HG03175 (cell line): Measurements from ENCODE around the gene PHACTR3.

Experiments
- ATAC-seq: cut with Tn5 transposase; IDR thresholded peaks from one replicate; pipeline ENCODE4 v1.9.1; 2021; ENCODE audit warnings: mild to moderate bottlenecking, moderate library complexity; ENCODE audit not compliant: unreplicated experiment

PHACTR3 gene

DNA sequence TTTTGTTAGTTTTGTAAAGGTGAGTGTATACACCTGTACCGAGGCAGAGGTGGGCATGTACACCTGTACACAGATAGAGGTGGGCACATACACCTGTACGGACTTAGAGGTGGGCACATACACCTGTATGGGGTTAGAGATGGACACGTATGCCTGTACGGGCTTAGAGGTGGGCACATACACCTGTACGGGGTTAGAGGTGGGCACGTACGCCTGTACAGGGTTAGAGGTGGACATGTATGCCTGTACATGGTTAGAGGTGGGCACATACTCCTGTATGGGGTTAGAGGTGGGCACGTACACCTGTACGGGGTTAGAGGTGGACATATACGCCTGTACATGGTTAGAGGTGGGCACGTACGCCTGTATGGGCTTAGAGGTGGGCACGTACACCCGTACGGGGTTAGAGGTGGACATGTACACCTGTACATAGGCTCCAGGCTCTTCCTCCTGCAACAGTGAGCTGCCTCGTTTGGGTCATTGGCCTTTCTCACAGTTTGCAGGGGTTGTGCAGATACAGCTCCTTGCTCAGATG lies 63.7 kb downstream of the PHACTR3 start:
- no peak for ATAC-seq

DNA sequence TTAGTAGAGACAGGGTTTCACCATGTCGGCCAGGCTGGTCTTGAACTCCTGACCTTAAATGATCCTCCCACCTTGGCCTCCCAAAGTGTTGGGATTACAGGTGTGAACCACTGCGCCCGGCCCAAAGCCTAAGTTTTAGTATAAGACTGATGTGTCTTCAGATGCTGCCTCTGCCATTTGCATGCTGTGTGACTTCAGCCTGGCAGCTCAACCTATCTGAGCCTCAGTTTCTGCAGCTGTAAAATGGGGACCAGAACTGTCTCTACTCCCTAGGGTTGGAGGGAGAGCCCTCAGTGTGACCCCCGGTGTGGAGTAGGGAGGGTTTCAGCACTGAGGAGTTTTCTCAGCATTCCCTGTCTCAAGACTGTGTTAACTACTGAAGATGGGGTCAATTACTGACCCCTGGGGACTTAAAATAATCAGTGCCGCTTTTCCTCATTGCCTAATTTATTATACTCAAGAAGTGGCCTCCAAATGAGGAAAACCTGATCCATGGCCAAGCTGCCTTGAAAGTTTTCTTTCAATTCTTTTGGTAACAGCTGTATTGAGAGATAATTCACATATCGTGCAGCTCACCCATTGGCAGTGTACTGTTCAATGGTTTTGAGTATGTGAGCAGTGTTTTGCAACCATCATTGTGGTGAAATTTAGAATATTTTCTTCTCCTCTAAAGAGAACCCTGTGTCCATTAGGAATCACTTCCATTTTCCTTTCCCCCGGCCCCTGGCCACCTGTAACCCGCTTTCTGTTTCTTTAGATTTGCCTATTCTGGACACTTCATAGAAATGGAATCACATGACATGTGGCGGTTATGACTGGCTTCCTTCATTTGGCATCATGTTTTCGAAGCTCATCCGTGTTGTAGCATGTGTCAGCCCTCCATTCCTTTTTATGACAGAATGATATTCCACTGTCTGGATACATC lies 64.8 kb downstream of the PHACTR3 start:
- ATAC-seq: no peak

DNA sequence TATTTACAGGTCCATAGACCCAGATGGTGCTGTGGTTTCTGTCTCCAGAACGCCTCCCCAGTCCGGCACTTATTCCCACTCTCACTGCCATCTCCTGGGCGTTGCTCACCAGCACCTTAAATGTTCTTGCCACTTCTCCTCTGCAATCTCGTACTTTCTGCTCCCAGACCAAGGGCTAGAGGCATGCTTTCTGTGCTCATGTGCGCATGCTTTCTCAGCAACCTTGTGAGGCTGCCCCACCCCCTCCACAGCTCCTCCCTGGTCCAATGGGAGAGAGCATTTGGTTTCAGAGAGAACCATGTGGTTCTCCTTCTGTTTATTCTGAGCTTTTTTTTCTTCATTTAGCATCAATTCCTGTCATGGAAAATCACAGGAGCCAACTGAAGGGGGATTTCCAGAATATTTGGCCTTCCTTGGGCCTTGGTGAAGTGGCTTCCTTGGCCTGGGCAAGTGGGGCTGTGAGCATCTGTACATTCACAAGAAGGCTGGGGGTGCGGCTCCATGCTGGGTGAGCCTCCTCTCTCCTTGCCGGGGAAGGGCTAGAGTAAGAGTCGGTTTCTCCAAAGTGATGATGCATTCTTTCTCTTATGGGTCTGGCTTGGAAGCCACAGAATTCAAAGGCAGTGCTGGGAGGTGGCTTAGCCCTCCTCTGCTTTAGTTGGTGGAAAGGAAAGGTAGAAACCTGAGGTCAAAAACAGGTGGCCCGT lies 66.6 kb downstream of the PHACTR3 start:
- no peak for ATAC-seq

DNA sequence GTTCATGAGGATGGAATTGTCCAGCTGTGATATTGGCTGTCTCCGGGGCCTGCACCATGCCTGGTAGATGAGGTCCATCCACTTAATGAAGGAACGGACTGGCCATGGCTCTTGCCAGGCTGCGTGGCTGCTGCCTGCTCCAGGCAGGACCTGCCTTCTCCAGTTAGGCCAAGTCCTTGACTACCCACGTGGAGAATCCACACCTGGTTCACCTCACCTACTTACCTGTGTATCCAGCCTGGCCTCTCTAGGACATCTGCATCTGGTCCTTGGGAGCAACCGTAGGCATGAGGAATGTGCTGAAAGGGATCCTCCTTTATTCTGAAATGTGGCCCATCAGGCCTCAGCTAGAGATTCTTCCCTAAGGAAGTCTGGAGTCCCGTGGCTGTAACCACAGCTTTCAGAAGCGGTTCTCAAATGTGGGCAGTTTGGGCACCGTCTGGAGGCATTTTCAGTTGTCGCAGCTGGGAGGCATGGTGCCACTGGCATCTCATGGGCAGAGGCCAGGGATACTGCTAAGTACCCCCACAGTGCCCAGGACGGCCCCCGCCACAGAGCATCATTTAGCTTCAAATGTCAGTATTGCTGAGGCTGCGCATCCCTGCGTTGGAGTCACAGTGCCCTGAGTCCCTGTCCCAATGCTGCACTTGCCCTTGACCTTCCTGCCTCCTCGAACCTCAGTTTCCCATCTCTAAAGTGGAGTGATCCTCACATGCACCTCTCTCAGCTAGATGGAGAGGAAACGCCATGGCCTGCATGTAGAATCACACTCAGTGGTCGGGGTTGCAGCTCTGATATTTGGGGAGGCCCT lies 67.5 kb downstream of the PHACTR3 start:
- no peak for ATAC-seq

DNA sequence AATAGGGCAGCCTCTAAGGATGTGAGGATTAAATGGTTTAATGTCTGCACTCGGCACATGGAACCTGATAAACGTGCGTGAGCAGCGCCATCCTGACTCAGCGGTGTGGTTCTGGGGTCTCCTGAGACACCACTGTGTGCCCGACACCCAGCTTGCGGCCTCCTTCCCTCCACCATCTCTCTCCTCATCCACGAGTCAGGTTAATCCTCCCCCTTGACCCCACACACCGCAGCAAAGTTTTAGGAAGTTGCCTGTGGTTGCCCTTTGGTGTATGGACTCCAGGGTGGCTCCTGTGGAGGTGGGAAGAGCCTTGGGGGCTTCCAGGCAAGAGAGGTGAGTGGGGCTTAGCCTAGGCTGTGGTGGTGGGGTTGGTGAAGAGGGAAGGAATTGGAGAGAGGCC lies 68.2 kb downstream of the PHACTR3 start:
- ATAC-seq: no peak

DNA sequence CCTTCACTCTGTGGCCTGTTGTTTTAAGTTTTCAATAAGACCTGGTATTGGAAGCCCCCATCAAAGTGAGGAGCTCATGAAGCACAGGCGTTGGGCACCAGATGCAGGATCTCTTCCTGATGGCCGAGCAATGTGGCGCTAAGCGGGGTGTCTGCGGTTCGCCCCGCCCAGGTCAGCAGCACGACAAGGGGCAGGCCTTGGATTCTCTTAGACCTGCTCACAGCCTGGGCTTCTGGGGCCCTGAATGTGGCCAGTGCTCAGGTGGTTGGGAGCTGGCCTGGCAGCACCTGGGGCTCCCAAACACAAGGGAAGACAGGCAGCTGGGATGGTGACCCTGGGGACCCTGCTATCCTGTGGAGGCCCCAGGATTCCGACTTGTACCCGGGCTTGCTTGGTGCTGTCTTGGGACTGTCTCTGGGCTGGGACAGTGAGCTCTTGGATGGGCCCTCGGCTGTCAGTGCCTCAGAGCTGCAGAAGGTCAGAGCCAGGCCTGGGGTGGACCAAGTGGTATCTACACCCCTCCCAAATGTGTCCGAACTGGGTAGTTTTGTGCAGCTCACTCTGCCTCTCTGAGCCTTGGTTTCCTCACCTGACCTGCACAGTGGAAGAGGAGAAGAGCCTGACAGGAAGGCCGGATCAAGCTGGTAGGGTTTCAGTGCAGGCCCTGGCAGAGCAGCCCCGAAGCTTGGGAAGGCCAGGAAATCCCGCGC lies 69.1 kb downstream of the PHACTR3 start:
- ATAC-seq: no peak

DNA sequence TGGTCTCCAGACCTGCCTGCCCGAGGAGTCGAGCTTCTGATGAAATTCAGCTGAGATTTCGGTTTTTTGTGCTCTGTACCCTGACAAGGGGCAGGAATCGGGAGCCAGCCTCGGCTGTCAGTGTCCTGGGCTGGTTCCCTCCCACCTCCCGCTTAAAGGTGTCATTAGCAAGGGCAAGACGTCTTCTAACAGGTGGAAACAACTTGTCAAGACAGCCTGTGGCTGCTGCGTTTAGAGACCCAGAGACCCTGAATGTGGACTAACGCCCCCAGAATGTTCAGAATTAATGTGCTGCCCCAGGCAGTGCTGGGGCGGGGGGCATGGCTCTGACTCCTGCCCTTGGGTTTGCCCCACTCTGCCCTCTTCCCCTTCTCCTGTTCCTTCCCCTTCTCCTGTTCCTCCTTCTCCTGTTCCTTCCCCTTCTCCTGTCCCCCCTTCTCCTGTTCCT lies 69.7 kb downstream of the PHACTR3 start:
- ATAC-seq: no peak

DNA sequence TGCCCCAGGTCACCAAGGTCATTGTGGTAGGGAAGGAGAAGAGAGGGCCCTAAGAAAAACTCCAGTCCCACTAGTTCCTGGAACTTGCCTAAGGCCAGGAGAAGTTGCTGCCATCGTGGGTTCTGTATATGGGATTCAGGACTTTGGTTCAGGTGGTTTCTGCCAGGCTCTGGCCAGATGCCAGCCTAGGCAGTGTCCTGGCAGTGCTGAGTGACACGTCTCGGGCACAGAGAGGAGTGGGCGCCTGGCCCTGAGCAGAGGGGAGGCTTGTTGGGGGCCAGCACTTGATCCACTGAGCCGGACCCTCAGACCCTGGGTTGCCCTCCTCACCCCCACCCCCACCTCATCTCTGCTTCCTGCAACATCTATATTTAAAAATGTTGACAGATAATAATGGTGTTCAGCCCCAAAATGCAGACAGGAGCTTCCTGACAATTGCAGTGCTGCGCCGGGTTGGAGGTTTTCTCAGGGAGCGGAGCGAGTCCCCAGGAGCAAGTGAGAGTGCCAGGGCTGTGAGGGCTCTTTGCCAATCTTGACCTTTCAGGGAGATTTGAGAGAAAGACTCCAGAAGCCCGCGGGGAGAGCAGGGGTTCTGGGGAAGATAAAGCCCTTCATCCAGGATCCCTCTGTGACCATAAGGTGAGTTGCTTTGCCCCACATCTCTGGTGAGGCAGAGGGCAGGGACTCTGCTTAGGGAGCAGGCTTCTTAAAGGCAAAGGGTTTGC lies 71.9 kb downstream of the PHACTR3 start:
- no peak for ATAC-seq

DNA sequence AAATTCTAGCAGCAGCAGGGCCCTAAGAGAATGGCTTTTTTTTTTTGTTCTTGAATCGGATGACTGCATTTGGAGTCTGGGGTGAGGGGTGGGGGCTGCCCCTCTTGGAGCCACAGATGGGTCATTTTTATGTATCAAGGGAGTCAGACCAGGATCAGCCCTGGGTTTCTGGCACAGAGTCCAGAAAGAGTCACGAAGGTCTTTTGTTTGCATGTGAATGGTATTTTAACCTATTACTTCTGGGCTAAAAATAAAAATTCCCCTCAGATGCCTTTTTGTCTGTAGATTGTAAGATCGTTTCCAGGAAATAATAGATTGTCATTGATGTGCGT lies 72.5 kb downstream of the PHACTR3 start:
- no peak for ATAC-seq

DNA sequence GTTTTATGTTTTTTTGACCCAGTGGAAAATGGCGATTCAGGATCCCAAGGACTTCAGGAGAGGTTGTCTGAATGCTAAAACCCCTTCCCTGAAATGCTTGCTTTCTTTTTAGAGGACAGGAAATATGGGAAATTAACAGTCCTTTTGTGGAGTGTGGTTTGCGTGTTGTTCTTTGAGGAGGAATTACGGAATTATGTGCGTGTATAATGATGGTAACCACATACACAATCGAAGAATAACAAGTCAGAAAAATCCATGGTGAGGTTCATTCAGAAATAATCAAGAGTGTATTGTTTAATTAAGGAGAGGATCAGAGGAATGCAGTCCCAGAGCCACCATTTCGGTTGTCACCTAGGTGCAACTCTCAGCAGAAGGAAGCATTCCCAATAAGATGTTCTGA lies 73.2 kb downstream of the PHACTR3 start:
- no peak for ATAC-seq

DNA sequence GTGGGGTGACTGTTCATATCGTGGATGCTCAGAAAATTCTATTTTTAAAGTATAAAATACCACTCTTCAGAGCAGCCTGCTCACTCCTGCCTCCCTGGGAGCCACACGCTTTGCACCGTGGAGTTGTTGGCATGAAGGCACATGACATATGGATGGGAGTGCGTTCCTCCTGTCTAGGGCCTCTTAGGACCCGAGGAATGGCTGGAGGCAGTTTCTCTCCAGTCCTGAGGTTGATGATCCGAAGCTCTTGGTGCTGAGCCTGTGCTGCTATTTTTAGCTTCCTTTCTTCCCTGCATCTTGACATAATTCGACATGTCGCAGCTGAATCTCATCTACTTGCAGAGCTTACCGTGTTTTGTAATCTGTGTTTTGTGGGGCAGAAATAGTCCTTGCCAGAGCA lies 73.9 kb downstream of the PHACTR3 start:
- ATAC-seq: no peak

DNA sequence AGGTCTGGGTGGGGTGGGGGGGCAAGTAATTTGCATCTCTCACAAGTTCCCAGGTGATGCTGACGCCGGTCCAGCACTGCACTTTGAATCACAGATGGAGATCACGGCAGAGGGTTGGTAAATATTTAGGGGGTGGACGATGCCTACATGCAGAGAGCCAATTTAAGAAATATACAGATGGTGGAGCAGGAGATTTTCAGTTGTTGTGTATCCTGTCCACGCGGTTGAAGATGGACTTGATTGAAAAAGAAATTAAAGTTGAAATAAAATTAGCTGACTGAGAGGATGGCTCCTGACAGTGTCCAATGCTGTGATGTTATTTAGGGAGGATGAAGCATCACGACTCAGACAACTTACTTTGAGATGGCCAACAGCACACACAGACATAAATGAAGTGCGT lies 74.6 kb downstream of the PHACTR3 start:
- no peak for ATAC-seq

DNA sequence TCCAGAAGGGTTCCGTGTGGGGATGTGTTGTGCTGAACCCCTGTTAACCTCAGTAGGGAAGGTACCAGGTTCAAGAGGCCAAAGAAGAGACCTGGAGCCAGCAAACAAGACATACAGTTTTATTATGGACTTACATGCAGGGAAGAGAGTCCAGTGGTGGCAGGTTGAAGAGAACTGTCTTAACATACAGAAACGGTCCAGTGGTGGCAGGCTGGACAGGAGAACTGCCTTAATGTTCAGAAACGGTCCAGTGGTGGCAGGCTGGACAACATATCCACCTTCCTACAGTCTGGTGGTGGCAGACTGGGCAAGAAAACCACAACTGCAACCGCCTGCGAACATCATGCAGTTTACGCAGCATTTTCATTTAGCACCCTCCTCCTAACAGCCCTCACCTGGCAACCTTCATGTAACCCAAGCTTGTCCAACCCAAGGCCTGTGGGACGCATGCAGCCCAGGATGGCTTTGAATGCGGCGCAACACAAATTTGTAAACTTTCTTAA lies 75.9 kb downstream of the PHACTR3 start:
- no peak for ATAC-seq

DNA sequence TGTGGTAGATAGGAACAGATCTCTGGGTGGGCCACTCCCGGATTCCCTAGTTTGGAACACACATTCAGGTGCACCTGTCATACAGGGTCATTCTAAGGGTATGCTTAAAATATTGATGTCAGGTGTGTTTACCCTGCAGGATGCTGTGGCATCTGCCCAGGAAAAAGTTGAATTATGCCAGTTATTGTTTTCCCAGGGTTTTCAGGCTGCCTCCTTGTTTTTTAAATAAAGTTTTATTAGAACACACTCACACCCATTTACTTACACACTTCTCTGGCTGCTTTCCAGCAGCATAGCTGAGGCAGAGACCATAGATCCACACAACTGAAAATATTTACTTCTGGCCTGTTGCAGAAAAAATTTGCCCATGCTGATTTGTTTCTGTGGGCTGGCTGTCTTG lies 76.5 kb downstream of the PHACTR3 start:
- ATAC-seq: no peak

DNA sequence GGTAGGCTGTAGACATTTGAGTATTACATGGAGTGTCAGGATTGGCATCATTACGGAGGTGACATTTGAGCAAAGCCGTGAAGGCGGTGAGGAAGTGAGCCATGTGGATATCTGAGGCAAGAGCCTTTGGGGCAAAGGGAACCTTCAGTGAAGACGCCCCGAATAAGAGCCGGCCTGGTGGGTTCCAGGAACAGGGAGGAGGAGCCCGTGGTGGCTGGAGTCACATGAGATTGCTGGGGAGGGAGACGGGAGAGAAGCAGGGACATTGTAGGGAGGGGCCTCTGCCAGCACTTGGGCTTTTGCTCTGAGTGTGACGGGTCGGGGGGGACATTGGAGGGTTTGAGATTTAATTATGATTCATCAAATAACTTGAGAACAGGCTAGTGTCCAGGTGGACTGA lies 78.3 kb downstream of the PHACTR3 start:
- no peak for ATAC-seq

DNA sequence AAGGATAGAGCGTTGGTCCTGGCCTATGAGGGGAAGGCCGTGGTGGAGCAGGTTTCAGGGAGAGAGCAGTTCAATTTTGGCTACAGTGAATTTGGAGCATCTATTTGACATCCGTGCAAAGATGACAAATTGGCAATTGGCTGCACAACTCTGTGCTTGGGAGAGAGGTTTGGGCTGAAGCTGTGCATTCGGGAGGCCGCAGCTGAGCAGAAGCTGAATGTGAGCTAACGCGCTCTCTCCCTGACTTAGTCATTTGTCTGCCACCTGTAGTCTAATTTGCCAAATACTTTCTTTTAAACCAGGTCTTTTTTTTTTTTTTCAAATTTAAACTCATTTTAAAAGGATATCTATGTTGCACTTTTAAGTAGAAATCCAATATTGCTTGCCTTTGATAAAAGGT lies 78.8 kb downstream of the PHACTR3 start:
- no peak for ATAC-seq

DNA sequence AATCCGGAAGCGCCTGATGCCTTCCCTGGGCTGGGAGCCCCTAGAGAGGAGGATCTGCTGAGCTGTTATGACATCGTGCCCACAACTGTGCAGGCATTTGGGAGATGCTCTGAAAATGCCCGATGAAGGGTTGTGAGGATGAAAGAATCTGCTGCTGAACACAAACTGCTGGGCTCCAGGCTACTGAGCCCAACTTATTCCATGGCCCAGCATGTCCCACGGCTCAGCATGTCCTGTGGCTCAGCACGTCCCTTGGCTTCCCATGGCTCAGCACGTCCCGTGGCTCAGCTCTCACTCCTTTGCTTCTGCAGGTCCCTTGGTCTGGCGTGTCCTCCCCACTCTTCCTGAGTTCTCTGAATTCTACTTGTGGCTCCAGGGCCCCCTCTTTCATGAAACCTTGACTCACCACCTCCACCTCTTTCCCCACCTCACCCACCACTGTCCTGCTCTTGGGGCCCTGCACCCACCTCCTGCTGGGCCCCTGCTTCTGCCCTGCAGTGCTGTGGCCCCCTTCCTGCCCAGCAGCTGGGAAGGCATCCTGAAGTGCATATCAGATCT lies 80.4 kb downstream of the PHACTR3 start:
- no peak for ATAC-seq

DNA sequence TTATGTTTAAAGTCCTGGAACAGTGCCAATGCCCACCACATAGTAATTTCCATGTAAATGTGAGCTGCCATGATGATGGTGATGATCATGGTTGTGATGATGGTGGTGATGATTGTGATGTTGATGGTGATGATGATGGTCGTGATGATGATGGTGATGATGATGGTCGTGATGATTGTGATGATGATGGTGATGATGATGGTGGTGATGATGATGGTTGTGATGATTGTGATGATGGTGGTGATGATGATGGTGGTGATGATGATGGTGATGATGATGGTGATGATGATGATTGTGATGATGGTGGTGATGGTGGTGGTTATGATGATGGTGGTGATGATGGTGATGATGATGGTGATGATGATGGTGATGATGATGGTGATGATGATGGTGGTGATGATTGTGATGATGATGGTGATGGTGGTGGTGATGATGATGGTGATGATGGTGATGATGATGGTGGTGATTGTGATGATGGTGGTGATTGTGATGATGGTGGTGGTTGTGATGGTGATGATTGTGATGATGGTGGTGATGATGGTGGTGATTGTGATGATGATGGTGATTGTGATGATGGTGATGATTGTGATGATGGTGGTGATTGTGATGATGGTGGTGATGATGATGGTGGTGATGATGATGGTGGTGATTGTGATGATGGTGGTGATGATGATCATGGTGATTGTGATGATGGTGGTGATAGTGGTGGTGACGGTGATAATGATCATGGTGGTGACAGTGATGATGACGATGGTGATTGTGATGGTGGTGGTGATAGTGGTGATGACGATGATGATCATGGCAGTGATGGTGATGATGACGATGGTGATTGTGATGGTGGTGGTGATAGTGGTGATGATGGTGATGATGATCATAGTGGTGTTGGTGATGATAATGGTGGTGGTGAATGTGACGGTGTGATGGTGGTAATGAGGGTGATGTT lies 82.3 kb downstream of the PHACTR3 start:
- ATAC-seq: no peak
